HL-60/S4 treated with phorbol 12-myristate 13-acetate at 8.2 ng/mL for 4 days and 3 days (cell line): ENCODE measurements around the gene MAGI2.

Experiments used
- in situ Hi-C: fragments of 300-500 bp; cut with MboI; formaldehyde crosslinking; loops from 2 replicates; pipeline ENCODE4 v1.15.0; 2022; ENCODE audit warnings: low sequenced_read_pairs

MAGI2 gene

DNA sequence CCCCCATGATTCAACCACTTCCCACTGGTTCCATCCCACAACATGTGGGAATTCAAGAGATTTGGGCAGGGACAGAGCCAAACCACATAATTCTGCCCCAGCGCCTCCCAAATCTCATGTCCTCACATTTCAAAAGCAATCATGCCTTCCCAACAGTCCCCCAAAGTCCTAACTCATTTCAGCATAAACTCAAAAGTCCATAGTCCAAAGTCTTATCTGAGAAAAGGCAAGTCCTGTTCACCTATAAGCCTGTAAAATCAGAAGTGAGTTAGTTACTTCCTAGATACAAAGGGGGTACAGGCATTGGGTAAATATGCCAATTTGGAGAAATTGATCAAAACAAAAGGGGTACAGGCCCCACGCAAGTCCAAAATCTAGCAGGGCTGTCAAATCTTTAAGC, 272.9 kb downstream of the MAGI2 start:
- in situ Hi-C loops, result no loop called here

DNA sequence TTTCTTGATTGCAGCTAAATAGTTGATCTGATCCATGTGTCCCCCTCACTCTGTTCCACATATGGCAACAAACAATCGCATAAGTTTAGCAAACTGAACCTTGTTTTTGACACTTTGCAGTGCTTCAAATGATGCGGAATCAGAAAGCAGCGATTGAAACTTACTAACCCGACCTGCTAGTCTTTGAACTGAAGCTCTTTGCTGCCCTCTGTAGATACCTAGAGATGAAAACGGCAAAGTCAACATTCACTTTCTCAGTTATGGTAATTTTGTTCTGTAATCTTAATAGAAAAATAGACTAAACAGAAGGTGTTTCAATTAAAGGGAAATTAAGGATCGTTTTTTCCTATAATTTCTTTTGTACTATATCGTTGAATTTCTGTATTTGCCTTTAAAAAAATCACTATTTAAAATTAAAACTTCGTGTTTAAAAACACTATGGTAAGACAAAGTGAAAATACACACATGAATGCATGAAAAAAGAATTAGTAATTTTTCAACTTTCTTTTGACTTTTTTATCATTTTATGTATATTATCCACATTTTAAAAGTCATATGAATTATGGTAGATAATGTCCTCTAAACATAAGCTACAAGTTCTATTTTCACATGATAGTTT, 276.5 kb downstream of the MAGI2 start:
- in situ Hi-C loops, result no loop called here

DNA sequence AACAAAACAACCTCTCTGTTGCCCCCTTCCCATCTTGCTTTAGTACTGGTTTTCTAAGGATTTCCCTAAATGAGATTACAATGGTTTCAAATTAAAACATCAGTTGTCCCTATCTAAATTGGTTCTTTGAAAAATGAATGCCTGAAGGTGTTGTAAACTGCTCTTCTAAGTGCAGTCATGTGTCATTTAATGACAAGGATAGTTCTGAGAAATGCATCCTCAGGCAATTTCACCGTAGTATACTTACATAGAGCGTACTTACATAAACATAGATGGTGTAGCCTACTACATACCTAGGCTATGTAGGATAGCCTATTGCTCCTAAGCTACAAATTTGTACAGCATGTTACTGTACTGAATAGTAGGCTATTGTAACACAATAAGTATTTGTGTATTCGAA, 278.1 kb downstream of the MAGI2 start:
- in situ Hi-C loops, result no loop called here

DNA sequence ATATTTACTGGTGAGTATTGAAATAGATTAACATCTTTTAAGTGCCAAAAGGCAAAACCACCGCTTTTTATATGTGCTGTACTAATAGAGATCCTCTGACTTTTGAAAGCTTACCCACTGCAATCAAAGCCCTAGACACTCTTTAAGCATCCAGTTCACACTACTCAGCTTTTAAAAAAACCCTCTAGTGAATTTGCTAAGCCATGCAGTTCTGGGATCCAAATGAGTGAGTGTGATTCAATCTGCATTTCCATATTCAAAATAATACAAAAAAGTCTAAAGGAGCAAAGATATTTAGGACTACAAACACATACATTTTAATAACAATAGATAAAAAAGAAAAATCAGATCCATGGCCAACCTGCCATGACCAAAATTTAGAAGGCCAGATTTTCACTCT, 288.2 kb downstream of the MAGI2 start:
- in situ Hi-C loops, result no loop called here

DNA sequence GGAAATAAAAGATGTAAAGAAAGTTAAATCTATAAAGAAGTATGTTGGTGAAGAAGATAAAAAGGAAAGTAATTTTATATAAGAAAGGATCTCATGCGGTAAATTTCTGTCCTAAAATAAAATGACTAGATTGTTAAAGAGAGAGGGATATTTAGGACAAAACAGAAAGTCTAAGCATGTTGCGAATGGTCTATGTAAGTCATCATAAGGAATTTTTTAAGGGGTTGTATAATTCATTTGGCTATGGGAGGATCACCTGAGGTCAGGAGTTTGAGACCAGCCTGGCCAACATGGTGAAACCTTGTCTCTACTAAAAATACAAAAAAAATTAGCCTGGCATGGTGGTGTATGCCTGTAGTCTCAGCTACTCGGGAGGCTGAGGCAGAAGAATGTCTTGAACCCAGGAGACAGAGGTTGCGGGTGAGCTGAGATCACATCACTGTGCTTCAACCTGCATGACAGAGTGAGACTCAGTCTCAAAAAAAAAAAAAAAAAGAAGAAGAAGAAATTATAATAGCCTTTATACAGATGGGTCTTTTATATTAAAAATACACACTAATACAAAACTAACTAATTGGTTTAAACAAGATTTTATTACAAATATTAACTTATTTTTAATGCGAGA, 294.3 kb downstream of the MAGI2 start:
- in situ Hi-C loops, result no loop called here

DNA sequence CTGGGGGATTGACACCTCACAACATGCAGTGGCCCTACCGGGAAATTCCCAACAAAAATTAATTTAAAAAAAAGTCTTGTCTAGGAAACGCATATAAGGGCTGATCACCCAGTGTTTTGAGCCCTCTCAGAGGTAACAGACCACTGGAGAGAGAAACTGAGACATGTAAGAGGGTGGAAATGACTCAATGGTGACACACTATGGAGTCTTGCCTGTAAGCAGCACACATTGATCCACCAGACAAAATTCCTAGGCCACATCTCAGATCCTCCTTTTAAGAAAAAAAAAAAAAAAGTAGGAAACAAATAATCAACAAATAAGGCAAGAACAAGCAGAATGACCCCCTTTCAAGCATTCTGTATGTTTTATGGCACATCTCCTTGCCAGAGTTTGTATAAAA, 296.2 kb downstream of the MAGI2 start:
- in situ Hi-C loops, result no loop called here

GRCh38 chr7:79149831-79150230, 303.6 kb downstream of the MAGI2 start:
- in situ Hi-C loops, result no loop called here

- in situ Hi-C loops, result no loop called here
Observed at GRCh38 chr7:79142706-79143105, 310.8 kb downstream of the MAGI2 start.

DNA sequence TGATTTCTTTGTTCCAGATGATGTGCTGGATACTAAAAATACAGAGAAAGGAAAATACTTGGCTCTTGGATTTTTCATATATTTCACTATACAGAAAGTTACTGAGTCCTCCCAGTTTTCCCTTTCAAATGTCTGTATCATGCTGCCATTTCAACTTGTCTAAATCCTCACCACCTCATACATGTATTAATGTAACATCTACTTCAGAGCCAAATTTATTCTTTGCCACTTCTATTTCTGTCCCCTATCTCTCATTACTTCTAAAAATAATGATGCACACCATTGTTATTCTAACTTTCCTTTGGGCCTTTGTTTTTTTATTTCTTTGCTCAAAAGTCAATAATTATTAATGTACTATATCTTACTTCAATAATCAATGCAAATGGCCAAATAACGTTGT, 312.2 kb downstream of the MAGI2 start:
- in situ Hi-C loops, result no loop called here

GRCh38 chr7:79137942-79138341, 315.5 kb downstream of the MAGI2 start:
- in situ Hi-C loops, result no loop called here

GRCh38 chr7:79132844-79133451, 320.5 kb downstream of the MAGI2 start:
- in situ Hi-C loops, result no loop called here

DNA sequence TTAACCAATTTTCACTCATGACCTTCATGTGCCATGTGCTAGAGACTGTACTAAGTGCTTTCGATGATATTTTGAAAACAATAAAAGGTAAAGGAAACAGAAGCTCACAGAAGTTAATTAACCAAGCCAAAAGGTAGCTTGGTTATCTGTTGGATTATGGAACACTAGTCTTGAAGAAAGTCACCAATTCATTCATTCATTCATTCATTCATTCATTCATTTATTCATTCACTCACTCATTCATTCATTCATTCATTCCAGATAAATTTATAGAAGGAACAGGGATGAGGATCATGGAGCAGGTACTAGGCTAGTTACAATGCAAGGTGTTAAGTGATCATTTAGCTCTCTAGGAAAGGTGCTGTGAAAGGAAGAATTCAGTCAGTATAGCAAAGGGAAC, 322.8 kb downstream of the MAGI2 start:
- in situ Hi-C loops, result no loop called here

GRCh38 chr7:79124331-79124730, 329.1 kb downstream of the MAGI2 start:
- in situ Hi-C loops, result no loop called here

- in situ Hi-C loops, result no loop called here
Observed at GRCh38 chr7:79118143-79118542, 335.3 kb downstream of the MAGI2 start.

DNA sequence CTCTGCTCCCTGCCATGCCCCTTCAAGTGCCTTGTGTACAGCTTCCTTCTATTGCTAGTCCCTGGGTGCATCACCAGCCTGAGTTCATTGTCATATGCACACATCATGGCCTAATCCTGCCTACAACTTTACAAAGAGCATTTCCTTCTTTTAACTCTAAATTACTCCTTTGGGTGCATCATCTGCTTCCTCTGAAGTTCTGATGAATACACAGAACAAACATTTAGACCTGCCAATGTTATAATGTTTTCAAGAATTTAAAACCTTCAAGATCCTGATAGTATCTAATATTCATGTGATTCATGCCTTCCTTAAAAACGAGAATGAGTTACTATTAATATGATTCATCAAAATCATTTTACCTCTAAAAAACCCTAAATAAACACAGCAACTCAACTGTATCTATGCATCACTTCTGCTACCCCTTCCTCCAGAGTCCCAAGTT, 357.1 kb downstream of the MAGI2 start:
- in situ Hi-C loops, result no loop called here

- in situ Hi-C loops, result no loop called here
Observed at GRCh38 chr7:79093421-79093820, 360.0 kb downstream of the MAGI2 start.

DNA sequence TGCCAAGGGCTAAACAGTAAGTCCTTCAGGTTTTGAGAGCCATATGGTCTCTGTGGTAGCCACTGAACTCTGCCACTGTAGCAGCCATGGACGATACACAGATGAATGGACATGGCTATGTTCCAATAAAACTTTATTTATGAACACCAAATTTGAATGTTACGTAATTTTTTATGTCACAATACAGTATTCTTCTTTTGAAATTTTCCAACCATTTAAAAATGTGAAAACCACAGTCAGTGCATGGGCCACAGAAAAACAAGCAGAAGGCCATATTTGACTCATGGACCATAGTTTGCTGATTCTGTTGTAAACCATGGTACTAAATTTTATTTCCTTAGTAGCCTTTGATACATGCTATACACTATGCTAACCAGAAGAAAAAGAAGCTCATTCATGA, 361.8 kb downstream of the MAGI2 start:
- in situ Hi-C loops, result no loop called here

DNA sequence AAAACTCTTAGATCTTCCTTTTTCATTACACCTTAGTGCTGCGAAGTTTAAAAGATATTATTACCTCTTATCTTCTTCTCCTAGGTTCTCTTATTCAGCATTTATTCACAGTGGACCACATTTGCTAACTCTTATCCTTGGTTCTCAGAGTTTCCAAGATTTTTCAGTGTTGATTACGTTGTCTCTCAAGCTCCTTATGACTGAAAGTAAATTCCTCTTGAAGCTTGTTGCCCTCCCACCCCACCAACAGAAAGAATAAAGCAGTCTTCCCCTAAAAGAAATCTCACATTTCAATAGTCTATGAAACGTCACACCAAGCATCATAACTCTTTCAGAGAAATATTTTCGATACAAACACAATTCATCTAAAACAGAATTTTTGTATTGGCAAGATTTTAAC, 362.5 kb downstream of the MAGI2 start:
- in situ Hi-C loops, result no loop called here

- in situ Hi-C loops, result no loop called here
Observed at GRCh38 chr7:79090543-79090942, 362.9 kb downstream of the MAGI2 start.

- in situ Hi-C loops, result no loop called here
Observed at GRCh38 chr7:79084423-79084822, 369.0 kb downstream of the MAGI2 start.

DNA sequence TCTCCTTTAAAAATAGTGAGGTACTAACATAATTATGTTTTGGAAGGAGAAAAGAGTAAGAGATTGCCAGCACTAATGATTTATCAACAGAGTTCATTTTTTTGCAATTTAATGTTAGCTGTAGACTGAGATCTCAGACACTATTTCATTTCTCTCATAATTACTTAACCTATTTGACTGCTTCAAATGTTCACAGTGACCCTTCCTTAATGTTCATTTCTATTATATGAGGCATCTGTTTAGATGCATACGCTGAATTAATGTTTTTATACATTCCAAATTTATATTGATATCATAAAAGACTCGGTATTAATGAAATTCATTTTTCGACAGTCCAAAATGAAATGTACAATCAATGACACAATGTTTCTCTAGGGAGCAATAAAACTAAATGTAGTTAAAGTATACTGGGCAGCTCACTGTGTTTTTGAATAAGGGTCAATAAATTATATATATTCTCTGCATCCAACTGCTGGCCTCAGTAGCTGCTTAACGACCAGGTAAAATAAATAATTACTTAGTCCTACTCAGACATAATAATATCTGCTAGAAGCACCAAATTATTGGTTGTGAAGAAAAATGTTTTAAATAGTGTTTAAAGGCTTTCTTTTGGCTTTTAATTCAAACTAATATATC, 373.4 kb downstream of the MAGI2 start:
- in situ Hi-C loops, result no loop called here

DNA sequence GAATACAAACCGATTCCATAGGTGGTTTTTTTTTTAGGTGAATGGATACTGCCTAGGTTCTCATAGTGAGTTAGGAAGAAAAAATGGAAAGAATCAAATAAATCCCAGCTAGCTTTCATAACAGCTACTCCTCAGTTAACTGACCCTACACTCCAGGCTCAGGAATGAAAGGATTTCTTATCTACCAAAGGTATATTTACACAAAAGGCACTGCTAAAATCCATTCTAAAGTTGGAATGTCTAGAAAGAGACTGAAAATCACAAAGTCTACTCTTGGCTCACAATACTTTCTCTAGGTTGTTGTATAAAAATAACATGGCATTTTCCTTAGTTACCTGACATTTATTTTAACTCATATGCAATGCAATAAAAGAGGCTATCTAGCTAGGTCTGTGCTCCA, 375.2 kb downstream of the MAGI2 start:
- in situ Hi-C loops, result no loop called here
